Measurements from ENCODE around the gene VWA5B1.

The VWA5B1 gene

DNA sequence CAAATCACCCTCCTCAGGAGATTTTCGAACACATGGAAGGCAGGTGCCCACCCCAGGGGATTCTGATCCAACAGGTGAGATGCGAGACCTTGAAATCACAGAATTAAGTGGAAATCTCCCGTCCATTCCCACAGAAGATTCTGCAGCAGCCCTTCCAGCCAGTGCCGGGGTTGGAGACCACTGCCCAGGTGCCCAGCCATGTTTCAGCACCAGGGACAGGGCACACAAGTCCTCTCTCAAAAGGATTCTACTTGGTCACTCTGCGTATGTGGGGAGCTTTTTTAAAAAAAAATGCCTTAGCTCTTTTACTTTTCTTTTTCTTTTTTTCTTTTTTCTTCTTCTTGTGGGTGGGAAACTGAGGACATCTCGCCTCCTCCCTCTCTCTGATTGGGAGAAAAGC is 80.7 kb downstream of the VWA5B1 start:
- DNase-seq, result no peak

DNA sequence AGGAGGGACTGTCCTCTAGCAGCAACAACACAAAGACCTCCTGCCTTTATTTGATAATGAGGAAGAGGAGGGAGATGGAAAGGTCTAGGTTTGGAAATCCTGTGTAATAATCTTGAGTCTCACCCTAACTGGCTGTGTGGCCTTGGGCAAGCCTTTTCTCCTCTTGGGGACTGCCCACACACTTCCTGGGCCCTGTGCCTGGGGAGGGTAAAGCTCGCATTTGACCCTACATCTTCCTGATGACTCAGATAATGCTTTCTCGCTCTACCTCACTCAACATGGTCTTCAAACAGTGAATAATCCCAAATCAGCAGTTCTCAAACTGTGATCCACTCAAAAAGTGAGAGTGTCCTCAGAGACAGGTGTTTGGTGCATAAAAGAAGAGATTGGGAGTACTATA is 81.2 kb downstream of the VWA5B1 start:
- no peak for DNase-seq

DNA sequence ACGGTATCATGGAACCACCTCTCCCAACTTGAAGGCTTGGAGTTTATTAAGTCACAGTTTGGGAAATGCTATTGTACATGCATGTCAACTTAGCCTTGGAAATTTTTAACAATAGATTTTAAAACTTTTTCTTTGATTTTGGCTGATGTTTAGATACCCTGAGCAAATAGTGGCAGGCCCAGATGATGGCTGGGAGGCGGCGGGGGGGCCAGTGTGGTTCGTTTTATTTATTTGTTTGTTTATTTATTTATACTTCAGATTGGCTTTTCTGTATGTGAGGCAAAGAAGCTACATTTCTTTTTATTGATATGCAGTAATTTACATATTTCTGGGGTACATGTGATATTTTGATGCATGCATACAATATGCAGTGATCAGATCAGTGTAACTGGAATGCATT is 82.0 kb downstream of the VWA5B1 start:
- DNase-seq, result no peak

DNA sequence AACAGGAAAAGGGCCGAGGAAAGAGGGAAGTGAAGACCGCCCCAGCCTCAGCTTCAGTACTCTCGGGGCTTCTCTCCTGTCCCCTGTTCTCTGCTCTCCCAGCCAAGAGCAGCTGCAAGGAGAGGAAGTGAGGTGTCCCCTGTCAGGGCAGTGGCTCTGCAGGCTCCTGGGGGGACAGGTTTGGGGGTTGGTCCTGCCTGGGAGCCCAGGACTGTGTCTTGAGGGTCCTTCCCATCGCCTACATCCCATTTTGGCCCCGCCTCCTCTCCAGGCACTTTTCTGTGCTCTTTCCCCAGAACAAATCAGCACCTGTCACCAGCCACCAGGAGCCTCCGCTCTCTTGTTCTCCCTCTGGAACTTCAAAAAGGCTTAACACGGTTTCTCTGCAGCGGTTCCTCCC is 82.6 kb downstream of the VWA5B1 start:
- DNase-seq, result no peak

DNA sequence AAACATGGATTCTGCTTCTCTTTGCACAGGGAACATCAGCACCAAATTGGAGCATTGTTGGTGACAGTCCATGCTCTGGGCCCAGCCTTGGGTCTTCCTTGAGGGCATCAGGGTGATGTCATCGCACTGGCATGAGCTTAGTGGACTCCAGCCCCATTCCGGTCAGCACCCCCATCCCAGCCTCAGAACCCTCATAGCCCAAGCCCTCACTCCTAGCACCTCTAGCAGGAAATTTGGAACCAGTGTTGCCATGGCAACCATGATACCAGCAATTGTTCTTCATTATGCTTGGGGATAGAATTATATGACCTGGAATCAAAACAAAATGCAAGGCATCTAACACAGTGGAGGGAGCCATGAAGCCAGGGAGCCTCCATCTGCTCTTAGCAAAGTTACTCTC is 83.1 kb downstream of the VWA5B1 start:
- no peak for DNase-seq

DNA sequence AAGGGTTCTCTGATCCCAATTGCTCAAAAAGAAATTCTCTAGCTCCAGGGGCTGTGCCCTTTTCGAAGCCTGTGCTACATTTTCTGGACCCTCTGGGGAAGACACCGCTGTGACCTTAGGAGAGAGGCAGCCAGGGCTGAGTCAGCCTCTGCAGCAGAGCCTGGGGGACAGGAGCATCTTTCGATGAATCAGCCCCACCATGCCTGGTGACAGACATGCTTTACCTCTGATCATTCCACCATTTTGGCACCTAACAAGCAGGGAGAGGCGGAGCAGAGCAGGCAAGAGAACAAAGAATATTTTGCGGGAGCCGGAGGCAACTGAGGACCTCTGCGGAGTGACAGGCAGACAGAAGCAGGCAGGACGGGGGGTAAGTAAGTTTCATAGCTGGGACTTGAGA is 84.9 kb downstream of the VWA5B1 start:
- DNase-seq, result no peak

DNA sequence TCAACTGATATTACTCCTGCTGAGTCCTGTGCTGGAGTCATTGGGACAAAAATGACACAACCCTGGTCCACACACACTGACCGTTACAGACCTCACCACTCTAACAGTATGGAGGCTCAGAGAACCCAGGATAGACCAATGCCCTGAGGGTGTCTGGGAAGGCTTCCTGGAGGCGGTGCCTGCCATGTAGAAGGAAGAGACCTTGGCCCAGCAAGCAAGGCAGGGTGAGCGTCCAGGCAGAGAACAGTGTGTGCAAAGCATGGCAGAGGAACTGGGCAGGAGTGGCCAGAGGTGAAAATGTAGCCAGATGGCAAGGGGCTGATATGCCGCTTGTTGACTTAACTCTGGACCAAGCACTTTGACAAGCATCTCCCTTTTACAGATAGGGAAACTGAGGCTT is 85.5 kb downstream of the VWA5B1 start:
- DNase-seq, result no peak

DNA sequence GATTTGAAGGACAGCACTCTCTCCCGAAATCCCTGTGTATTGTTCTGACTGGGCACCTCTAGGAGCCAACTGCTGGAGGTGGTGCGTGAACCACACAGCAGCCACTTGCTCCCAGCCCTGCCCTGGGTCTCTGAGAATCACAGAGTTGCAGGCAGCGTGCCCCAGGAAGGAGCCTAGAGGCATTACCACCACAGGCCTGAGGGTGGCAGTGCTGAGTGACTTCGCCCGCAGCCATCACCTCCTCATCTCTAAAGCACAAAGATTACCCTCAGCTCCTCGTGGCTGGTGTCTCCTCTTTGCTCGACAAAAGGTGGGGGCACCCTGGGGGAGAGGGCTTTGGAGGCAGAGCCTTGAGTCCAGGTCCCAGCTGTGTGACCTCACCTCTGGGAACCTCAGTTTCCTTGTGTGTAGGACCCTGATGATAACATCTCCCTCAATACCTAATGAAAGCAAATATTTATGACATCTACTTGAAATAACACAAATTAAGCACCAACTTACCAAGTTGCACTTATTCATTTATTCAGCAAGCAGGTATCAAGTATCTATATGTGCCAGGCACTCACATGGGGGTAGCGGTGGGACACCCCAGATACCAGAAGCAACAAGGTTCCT is 86.3 kb downstream of the VWA5B1 start:
- peak; percentile 62 for DNase-seq

DNA sequence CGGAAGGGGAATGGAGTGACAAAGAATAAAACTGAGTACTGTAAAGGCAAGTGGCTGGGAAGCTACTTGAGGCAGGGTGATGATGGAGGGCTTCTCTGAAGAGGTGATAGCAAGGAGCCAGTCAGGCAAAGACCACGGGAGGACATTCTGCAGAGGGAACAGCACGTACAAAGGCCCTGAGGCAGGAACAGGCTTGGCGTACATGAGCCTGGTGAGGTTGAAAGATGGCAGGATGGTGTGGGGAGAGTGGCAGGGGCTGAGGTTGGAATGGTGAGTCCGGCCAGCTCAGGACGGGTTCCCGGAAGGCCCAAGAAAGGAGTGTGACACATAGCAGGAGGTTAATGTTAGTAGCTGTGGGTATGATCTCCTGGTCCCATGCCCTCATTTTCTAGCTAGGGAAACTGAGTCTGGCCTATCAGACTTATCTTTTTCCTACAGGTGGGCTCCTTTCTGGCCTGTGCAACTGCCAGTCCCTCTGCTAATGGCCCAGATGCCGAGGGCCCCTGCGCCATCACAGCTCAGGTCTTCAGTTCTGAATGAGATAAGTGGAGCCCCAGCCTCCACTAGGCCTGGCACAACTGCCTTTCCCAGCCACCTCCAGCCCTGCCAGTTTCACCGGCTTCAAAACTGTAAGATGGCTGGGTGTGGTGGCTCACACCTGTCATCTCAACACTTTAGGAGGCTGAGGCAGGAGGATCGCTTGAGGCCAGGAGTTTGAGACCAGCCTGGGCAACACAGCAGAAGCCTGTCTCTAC is 87.0 kb downstream of the VWA5B1 start:
- DNase-seq, result no peak

DNA sequence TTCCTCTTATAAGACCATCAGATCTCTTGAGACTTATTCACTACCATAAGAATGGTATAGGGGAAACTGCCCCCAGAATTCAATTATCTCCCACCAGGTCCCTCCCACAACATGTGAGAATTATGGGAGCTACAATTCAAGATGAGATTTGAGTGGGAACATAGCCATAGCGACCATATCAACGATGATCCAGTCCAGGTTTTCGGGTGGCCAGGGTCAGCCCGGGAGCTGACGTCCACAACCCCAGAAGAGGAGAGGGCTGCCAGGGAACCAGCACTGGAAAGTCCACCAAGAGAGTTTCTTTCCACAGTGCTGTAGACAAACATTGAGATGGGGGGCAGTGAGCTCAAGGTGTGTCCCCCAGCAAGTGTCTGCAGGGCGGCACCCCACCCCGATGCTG is 88.4 kb downstream of the VWA5B1 start:
- DNase-seq, result no peak

DNA sequence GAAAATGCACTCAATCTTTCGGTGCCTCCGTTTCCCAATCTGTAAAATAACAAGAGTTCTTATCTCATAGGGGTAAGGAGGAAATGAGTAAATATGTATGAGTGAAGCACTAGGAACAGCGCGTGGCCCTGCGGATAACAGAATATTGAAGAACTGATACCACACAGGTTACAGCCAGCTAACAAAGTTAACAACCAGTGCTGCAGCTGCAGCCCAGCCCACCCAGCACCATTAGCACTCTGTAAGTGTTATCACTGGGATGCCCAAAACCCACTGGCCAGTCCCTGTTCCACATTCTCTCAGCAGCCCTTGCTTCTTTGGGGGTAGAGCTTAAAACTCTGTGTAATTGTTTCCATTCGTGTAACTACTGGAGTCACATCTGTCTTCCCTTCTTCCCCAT is 89.5 kb downstream of the VWA5B1 start:
- DNase-seq, result no peak

DNA sequence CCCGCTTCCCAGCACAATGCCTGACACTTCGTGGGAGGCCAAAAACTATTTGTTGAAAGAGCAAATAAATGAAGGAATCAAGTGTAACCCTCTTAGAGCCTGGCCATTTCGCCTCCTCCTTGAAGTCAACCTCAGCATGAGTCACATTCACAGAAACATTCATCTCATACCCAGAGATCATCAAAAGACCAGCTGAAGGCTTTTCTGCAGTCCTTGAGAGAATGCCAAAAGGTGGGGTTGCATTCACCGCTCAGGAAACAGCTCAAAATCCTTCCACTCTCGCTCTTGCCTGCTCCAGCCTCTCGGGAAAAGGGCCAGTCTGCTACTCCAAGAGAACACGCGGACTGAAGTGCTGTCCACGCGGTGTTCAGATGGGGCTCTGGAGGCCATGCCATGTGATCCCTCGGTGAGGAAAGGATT is 90.0 kb downstream of the VWA5B1 start:
- no peak for DNase-seq

DNA sequence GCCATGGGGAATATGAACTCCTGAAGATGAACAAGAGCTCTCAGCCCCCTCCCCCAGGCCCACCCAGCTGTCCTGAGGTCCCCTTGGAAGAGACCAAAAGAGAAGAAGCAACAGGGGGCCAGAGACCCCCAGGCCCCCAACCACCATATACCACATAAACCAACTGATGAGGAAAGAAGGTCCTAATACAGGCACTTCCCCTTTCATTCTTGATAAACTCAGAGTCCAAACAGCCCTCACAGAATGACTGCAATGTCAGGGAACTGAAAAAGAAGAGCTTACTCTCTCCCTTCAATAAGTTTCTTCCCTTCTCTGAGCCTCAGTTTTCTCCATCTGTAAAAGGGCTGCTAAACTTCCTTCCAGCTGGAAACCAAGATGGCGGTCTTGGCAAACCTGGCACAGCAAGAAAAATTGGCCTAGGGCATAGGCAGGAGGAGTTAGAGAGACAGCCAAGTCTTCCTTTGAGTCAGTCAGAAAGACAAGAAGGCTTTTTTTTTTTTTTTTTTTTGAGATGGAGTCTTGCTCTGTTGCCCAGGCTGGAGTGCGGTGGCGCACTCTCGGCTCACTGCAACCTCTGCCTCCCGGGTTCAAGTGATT is 90.5 kb downstream of the VWA5B1 start:
- no peak for DNase-seq

DNA sequence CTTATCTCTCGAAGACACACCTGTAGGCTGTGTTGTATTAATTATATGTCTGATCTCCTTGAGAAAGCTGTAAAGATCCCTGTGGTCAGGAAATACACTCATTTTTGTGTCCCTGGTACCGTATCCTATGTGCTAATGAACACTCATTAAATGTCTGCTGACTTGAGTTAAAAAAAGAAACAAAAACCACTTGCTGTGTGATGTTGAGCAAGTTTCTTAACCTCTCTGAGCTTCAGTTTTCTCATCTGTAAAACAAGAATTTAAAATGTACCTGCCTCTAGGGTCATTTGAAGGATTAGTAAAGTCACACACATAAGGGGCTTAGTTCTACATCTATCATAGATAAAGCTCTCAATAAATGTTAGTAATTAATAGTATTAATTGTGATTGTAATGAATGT is 91.3 kb downstream of the VWA5B1 start:
- no peak for DNase-seq

DNA sequence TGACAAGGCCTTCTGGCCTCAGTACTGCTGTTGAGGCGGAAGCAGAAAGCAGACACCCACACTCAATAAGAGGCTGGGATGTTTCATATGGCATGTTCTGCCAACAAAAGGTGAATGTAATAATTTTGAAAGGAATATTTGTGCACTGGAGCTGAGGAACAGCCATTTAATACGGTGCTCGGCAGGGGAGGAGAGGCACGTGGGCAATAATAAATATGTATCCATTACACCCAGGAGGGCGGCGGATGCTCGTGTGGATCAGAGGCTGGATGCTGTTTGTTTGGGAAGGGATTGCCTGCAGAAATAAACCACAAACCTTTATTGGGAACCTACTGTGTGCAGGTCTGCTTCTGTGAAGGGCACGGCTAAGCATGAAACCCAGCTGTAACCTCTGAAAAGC is 92.0 kb downstream of the VWA5B1 start:
- no peak for DNase-seq

DNA sequence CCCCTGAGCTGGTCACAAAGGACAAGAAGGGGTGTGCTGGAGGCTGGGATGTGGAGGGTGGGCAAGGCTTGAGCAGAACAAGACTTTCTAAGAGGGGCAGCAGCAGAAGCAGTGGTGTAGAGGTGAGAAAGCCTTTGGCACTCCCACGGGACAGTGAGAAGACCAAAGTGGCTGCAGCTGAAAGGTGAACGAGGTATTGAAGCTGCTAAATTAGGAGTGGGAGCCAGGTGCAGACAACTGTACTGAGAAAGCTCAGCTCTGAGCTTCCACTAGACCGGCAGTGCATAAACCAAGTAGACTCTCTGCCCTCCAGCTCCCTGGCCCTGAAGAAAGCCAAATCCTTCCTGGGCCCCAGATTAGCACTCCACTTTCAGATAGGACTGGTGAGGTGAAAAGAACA is 93.0 kb downstream of the VWA5B1 start:
- DNase-seq, result no peak

DNA sequence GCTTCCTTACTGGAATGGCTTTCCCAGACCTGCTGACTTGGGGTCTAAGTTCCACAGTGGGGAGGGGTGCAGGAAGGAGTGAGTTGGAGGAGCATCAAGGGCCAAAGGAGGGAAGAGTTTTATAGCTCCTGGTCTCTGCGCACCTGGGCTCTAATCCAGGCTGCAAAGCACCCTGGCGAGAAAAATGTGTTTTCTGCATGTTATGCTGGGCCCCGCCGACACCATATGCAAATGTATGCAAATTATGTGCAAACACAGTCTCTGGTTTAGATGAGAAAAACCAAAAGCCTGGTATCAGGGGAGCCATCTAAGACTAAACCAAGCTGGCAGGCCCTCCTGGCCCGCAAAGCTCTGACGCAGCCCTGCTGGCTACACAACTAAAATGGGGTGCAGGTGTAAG is 95.0 kb downstream of the VWA5B1 start:
- DNase-seq, result no peak

DNA sequence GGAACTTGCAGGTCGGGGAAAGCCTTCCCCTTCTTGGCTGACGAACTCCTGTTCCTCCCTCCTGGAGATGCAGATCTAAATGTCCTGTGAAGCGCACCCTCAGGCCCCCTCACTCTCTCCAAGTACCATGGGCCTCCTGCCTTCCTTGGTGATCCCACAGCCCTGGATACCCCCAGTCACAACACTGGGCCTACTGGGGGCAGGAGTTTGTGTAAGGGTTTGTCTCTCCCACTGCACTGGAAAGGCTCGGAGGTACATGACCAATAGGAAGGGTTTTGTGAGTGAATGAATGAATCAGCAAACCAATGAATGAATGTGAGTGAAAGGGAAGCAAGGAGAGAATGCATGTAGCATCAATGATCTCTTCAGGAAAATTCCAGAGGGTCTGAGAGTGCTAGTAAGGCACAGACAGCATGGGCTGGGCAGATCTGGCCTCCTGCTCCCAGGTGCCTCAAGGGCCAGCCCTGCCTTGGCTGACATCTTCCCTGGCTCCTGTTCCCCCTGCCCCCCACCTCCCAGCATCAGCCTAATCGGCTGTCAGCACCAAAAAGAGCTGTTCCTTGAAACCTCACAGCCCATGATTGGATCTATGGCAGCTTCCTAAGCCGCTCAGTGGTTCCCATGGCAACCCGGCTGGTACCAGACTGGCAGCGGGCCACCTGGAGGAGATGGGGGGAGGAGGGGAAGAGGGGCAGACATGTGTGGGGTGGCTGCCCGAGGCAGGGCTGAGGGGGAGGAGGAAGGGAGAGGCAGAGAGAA is 95.8 kb downstream of the VWA5B1 start:
- DNase-seq, result no peak

DNA sequence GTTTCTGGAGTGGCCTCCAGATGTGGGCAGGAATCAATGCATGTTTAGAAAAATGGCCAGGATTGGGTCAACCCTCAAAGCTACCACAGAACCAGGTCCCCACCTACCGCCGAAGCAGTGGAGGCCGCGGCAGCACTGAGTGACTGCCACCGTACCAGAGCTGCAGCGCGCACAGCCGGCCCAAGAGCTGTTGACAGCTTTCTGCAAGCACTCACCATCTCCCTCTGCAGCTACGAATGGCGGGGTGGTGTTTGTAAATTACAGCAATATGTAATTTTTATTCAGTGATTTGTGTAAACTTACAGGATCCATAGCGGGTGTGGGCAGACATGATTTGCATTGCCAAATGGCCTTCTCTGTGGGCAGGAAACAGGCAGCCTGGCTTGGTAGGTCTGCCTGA is 98.9 kb downstream of the VWA5B1 start:
- no peak for DNase-seq

DNA sequence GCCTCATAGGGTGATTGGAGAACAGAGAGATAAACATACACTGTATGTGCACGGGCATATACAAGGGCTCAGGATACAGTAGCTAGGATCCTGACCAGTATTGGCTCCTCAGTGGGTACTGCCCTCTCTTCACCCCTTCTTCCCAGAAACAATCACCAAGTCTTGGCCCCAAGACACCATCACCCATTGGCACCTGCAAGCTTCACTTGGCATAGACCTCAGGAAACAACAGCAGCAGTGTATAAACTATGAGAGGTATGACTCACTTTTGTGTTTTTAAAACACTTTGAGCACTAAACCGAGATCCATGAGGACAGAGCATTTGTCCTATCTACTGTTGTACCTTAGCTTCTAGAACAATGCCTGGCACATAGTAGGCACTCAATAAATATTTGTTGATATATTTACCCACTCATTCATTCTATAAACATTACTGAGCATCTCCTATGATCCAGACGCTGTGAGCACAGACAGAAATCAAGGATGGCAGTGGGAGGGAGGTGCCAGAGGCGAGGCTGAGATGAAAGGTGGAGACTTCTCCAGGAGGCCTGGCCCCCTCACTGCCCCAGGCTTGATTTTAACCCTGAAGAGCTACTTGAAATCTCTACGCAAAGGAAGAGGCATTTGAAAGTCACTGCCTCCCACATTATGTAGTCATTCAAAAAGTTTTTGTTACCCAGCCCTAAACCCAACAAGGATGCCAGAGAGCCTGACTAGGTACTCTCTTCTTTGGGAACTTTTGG is 100.1 kb downstream of the VWA5B1 start:
- no peak for DNase-seq

DNA sequence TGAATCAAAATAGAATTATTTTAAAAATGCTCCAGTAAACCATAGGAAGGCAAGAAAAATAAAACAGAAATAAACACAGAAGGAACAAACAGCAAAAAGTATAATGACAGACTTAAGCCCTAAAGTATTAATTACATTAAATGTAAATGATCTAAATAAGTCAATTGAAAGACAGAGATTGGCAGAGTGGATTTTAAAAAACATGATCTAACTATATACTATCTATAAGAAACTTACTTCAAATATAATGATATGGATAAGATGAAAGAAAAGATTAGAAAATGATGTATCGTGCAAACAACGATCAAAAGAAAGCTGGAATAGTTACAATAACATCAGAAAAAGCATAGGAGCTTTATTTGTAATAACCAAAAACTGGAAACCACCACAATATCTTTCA is 104.6 kb downstream of the VWA5B1 start:
- no peak for DNase-seq

DNA sequence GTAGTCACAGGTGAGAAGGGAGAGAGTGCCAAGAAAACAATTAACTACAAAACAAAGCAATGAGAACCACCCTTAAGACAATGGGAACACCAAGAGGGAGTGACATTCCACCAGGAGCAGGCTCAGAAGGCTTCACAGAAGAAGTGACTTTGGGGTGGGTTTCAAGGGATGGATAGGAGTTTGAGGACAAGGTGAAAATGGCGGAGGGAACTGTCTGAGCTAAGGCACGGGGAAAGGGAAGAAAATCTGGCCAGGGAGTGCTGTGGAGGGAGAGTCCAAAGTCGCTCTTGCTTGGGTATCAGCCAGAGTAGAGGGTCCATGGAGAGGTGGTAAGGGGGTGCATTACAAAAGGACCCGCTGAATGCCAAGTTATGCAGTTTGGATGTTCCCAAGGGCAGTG is 108.1 kb downstream of the VWA5B1 start:
- no peak for DNase-seq

DNA sequence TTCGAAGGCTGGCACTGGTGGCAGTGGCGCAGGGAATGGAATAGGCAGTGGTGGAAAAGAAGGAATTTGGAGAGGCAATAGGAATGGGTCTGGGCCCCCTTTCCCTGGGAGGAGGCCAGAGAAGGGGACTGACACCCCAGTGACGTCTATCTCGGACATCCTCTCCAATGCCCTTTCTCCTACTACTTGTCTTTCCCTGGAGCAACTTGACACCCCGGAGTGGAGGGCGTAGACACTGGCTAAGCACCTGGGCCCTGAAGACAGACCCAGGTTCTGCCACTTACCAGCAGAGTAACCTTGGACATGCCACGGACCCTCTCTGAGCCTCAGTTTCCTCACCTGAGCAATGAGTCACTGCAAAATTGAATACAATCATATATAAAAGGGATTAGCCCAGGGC is 108.5 kb downstream of the VWA5B1 start:
- DNase-seq, result no peak
